HepG2 (cell line): ENCODE data around the gene GAS2. TPM values are rescaled to one million over a fixed set of nuclear protein-coding genes. Genes with fewer than 3 reads are reported as not detected.

Experiments
- GTF2F1 ChIP-seq: fragments of 150-350 bp; IDR thresholded peaks from 2 replicates; pipeline ENCODE4 v1.6.1; 2014; ENCODE audit warnings: low read length
- MYPOP ChIP-seq: sonication (generic); formaldehyde crosslinking; IDR thresholded peaks from 2 replicates; pipeline ENCODE4 v1.8.1; 2023; ENCODE audit warnings: mild to moderate bottlenecking, moderate library complexity, missing genetic modification reagents
- SNAPC2 ChIP-seq: sonication (generic); formaldehyde crosslinking; IDR thresholded peaks from 2 replicates; pipeline ENCODE4 v1.8.1; 2022; ENCODE audit warnings: mild to moderate bottlenecking, missing genetic modification reagents
- TOE1 ChIP-seq: sonication (generic); formaldehyde crosslinking; IDR thresholded peaks from 2 replicates; pipeline ENCODE4 v1.4.0; 2020; ENCODE audit warnings: mild to moderate bottlenecking, missing genetic modification reagents
- ZFYVE20 ChIP-seq: sonication (generic); formaldehyde crosslinking; IDR thresholded peaks from 2 replicates; pipeline ENCODE4 v1.8.0; 2023; ENCODE audit warnings: low read depth, mild to moderate bottlenecking, moderate library complexity, missing genetic modification reagents, borderline replicate concordance
- ZNF414 ChIP-seq: sonication (generic); formaldehyde crosslinking; IDR thresholded peaks from 2 replicates; pipeline ENCODE4 v1.5.0; 2020; ENCODE audit warnings: missing genetic modification reagents
- ZNF451 ChIP-seq: sonication (generic); formaldehyde crosslinking; IDR thresholded peaks from 2 replicates; pipeline ENCODE4 v1.5.0; 2020; ENCODE audit warnings: mild to moderate bottlenecking, missing genetic modification reagents
- ZNF557 ChIP-seq: sonication (generic); formaldehyde crosslinking; IDR thresholded peaks from 2 replicates; pipeline ENCODE4 v1.4.0; 2020; ENCODE audit warnings: missing genetic modification reagents
- ZNF709 ChIP-seq: sonication (generic); formaldehyde crosslinking; IDR thresholded peaks from 2 replicates; pipeline ENCODE4 v1.5.0; 2020; ENCODE audit warnings: mild to moderate bottlenecking, missing genetic modification reagents
- polyA plus RNA-seq, 8 experiments: library from polyadenylated mRNA; depleted of rRNA in 3 of 8; stranded (reverse) in 7 of 8; unstranded in 1 of 8; fragments of >200 nt; fragmentation: Illumina TruSeq in 4 of 8; extraction: Trizol in 4 of 8; gene quantifications; 2 replicates each; pipeline versions ENCODE4 v1.2.1 to v1.2.3, GENCODE V29; 2011 to 2016; ENCODE audit warnings: low read depth in 4 of 8, missing spikeins in 1 of 8, mixed read lengths in 1 of 8; ENCODE audit not compliant: insufficient read depth in 1 of 8
- total RNA-seq, 5 experiments: library from RNA; depleted of rRNA; stranded (reverse); fragments of >200 nt; fragmentation: Illumina TruSeq; extraction: Trizol; gene quantifications; 2 replicates each; pipeline ENCODE4 v1.2.3, GENCODE V29; 2016; ENCODE audit warnings: low read depth in 1 of 5
- TF ChIP-seq, protein P1 (sequence below): sonication (generic); formaldehyde crosslinking; IDR thresholded peaks from 2 replicates; pipeline ENCODE4 v1.4.0; 2020; ENCODE audit warnings: missing genetic modification reagents, borderline replicate concordance
- TF ChIP-seq, protein P2 (sequence below): sonication (generic); formaldehyde crosslinking; conservative IDR thresholded peaks from 2 replicates; pipeline ENCODE4 v1.5.0; 2020; ENCODE audit warnings: missing genetic modification reagents

The GAS2 gene
- total and polyA plus RNA-seq, 2 of the 13 experiments (the other 11 are each of a cell fraction or from before 2014, with no cell fraction given), result 26.0 to 85.1 TPM

GRCh38 chr11:22677153-22677903 lies 10.9 kb downstream of the GAS2 start (continued):
- TF ChIP-seq, protein P1, sequence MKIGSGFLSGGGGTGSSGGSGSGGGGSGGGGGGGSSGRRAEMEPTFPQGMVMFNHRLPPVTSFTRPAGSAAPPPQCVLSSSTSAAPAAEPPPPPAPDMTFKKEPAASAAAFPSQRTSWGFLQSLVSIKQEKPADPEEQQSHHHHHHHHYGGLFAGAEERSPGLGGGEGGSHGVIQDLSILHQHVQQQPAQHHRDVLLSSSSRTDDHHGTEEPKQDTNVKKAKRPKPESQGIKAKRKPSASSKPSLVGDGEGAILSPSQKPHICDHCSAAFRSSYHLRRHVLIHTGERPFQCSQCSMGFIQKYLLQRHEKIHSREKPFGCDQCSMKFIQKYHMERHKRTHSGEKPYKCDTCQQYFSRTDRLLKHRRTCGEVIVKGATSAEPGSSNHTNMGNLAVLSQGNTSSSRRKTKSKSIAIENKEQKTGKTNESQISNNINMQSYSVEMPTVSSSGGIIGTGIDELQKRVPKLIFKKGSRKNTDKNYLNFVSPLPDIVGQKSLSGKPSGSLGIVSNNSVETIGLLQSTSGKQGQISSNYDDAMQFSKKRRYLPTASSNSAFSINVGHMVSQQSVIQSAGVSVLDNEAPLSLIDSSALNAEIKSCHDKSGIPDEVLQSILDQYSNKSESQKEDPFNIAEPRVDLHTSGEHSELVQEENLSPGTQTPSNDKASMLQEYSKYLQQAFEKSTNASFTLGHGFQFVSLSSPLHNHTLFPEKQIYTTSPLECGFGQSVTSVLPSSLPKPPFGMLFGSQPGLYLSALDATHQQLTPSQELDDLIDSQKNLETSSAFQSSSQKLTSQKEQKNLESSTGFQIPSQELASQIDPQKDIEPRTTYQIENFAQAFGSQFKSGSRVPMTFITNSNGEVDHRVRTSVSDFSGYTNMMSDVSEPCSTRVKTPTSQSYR (CRISPR knock-in tag), result no peak
- no peak for TF ChIP-seq ZNF709 (CRISPR knock-in tag)
- TF ChIP-seq ZNF414, result no peak
- TF ChIP-seq, protein P2, sequence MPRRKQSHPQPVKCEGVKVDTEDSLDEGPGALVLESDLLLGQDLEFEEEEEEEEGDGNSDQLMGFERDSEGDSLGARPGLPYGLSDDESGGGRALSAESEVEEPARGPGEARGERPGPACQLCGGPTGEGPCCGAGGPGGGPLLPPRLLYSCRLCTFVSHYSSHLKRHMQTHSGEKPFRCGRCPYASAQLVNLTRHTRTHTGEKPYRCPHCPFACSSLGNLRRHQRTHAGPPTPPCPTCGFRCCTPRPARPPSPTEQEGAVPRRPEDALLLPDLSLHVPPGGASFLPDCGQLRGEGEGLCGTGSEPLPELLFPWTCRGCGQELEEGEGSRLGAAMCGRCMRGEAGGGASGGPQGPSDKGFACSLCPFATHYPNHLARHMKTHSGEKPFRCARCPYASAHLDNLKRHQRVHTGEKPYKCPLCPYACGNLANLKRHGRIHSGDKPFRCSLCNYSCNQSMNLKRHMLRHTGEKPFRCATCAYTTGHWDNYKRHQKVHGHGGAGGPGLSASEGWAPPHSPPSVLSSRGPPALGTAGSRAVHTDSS, result no peak
- TF ChIP-seq MYPOP (CRISPR knock-in tag), result no peak
- no peak for TF ChIP-seq GTF2F1
- no peak for TF ChIP-seq ZNF557 (CRISPR knock-in tag)
- TF ChIP-seq SNAPC2 (CRISPR knock-in tag), result no peak
- TF ChIP-seq ZFYVE20 (CRISPR knock-in tag), result no peak
- TF ChIP-seq ZNF451, result no peak
- TF ChIP-seq TOE1 (CRISPR knock-in tag), result no peak
